ENCODE data around the gene SLC2A13.

DNA sequence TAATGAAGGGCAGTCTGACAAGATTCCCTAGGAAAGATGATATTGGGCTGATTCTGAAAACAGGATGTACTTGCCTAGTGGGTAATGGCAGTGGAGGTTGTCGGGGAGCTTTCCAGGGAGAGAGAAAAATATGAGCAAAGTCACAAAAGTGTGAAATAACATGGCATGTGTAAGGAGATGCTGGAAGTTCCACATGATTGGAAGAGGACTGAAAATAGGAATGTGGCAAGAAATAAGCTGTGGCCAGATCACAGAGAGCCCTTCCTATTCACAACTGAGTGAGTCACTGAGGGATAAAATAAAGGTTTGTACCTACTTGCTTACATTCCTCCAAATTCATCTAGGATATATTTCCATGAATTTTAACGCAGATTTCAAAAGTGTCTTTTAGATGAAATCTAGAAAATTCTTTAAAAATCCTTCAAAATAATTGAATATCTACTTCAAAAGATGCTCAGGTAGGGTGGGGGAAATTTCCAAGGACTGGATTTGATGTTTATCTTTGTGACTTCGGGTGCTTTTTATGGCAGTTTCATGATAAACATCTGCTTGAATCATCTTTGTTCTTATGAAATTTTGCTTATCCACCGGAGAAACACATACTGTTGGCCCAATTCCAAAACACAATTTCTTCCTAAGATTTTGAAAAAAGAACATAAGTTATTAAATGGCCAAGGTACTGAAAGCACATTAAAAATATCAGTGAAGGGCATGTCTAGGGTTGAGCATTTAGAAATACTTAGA lies 36.3 kb upstream of the SLC2A13 start:
- TF ChIP-seq, protein P1, sequence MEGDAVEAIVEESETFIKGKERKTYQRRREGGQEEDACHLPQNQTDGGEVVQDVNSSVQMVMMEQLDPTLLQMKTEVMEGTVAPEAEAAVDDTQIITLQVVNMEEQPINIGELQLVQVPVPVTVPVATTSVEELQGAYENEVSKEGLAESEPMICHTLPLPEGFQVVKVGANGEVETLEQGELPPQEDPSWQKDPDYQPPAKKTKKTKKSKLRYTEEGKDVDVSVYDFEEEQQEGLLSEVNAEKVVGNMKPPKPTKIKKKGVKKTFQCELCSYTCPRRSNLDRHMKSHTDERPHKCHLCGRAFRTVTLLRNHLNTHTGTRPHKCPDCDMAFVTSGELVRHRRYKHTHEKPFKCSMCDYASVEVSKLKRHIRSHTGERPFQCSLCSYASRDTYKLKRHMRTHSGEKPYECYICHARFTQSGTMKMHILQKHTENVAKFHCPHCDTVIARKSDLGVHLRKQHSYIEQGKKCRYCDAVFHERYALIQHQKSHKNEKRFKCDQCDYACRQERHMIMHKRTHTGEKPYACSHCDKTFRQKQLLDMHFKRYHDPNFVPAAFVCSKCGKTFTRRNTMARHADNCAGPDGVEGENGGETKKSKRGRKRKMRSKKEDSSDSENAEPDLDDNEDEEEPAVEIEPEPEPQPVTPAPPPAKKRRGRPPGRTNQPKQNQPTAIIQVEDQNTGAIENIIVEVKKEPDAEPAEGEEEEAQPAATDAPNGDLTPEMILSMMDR (IDR thresholded peaks at IDR 0.05; ENCODE audit: insufficient read depth, low read length, poor library complexity, severe bottlenecking): no peak
- no peak for TF ChIP-seq EZH2phosphoT487 (conservative IDR thresholded peaks at IDR 0.05; ENCODE audit: low read length)
